Endothelial cell of umbilical vein (primary cell): ENCODE results near the gene SPDYE1. TPM values are rescaled to one million over a fixed set of nuclear protein-coding genes. Genes with fewer than 3 reads are reported as not detected.

ENCODE experiments used
- BruUV-seq: library from RNA; stranded (reverse); fragments of 400-500 nt; replicated peaks from 2 replicates; lab custom pipeline; 2021; lab: Mats Ljungman, UMichigan
- CTCF ChIA-PET: fragments of 300-600, 350-600 bp; sonication (Branson Sonifier 250); formaldehyde crosslinking; loops from one replicate; lab custom pipeline; 2021; ENCODE audit warnings: antibody characterized with exemption, inconsistent platforms; lab: Charles Lee
- POLR2A ChIA-PET: fragments of 300-600, 350-600 bp; sonication (Branson Sonifier 250); formaldehyde crosslinking; loops from one replicate; lab custom pipeline; 2021; ENCODE audit warnings: antibody characterized with exemption, inconsistent platforms; lab: Charles Lee
- DNase-seq: peaks from one replicate; pipeline ENCODE4 v3.0.0-alpha.2; 2011; ENCODE audit warnings: low read depth, low spot score
- FAIRE-seq: peaks from 2 replicates; lab custom pipeline; 2011; peaks lifted over from hg19 to GRCh38; lab: Jason Lieb, UNC
- H2AFZ ChIP-seq: 2 replicates; pipeline ENCODE4 v1.6.0; 2012; ENCODE audit warnings: low read depth, low read length, control low read depth, inconsistent platforms
- H3K27ac ChIP-seq: 2 replicates; pipeline ENCODE4 v1.5.1; 2011; ENCODE audit warnings: low read depth, mild to moderate bottlenecking, control low read depth, low read length, moderate library complexity; ENCODE audit not compliant: insufficient read depth
- H3K27me3 ChIP-seq, 2 experiments: 2 replicates each; pipeline versions ENCODE4 v1.6.0 to v1.6.1; 2011; ENCODE audit warnings: low read length in 2 of 2, mixed read lengths in 1 of 2; ENCODE audit not compliant: control insufficient read depth in 2 of 2, insufficient read depth in 2 of 2
- H3K36me3 ChIP-seq, 2 experiments: 2 replicates in 1 of 2; 3 replicates in 1 of 2; pipeline ENCODE4 v1.5.1; 2011; ENCODE audit warnings: low read length in 2 of 2, mild to moderate bottlenecking in 1 of 2, moderate library complexity in 1 of 2; ENCODE audit not compliant: control insufficient read depth in 2 of 2, insufficient read depth in 2 of 2; ENCODE audit errors: extremely low read depth in 1 of 2
- H3K4me1 ChIP-seq: 3 replicates; pipeline ENCODE4 v1.5.1; 2011; ENCODE audit warnings: mild to moderate bottlenecking, low read length; ENCODE audit not compliant: control insufficient read depth, insufficient read depth; ENCODE audit errors: extremely low read depth
- H3K4me2 ChIP-seq: 2 replicates; pipeline ENCODE4 v1.6.1; 2011; ENCODE audit warnings: low read length, control low read depth, mixed read lengths; ENCODE audit not compliant: insufficient read depth
- H3K4me3 ChIP-seq, 3 experiments: fragments of 200-600 bp in 1 of 3; sonication (generic), shearing (Covaris generic) in 1 of 3; replicated peaks in 1 of 3; 2 replicates each; pipeline ENCODE4 v1.5.1; 2011 to 2016; ENCODE audit warnings: control low read depth in 3 of 3, low read length in 3 of 3, mild to moderate bottlenecking in 2 of 3, inconsistent platforms in 1 of 3, low read depth in 1 of 3, moderate library complexity in 1 of 3; ENCODE audit not compliant: insufficient read depth in 1 of 3
- H3K79me2 ChIP-seq: 2 replicates; pipeline ENCODE4 v1.6.0; 2012; ENCODE audit warnings: low read length, inconsistent platforms; ENCODE audit not compliant: control insufficient read depth, insufficient read depth
- H3K9ac ChIP-seq: replicated peaks from 2 replicates; pipeline ENCODE3; 2011; ENCODE audit warnings: low read length, control low read depth; ENCODE audit not compliant: insufficient read depth; ENCODE audit errors: extremely low read depth
- H3K9me1 ChIP-seq: replicated peaks from 3 replicates; pipeline ENCODE4 v1.6.0; 2011; ENCODE audit warnings: mild to moderate bottlenecking, low read length; ENCODE audit not compliant: control insufficient read depth, insufficient read depth; ENCODE audit errors: extremely low read depth
- H3K9me3 ChIP-seq: replicated peaks from 2 replicates; pipeline ENCODE4 v1.5.1; 2012; ENCODE audit warnings: low read length, inconsistent platforms; ENCODE audit not compliant: control insufficient read depth, insufficient read depth
- H4K20me1 ChIP-seq: replicated peaks from 2 replicates; pipeline ENCODE3; 2011; ENCODE audit warnings: mild to moderate bottlenecking, low read length; ENCODE audit not compliant: control insufficient read depth, insufficient read depth; ENCODE audit errors: extremely low read depth
- CTCF ChIP-seq, 2 donors: IDR thresholded peaks; 1 replicate in 1 of 2; 2 replicates in 1 of 2; pipeline ENCODE4 v1.5.1; 2011; ENCODE audit warnings: low read length in 2 of 2, mild to moderate bottlenecking in 2 of 2, moderate library complexity in 2 of 2, control low read depth in 1 of 2, inconsistent platforms in 1 of 2, low read depth in 1 of 2; ENCODE audit not compliant: insufficient read depth in 1 of 2; ENCODE audit errors: extremely low read depth in 1 of 2
- EZH2 ChIP-seq: IDR thresholded peaks from 2 replicates; pipeline ENCODE4 v1.6.1; 2012; ENCODE audit warnings: borderline replicate concordance, low read depth, mild to moderate bottlenecking, moderate library complexity, low read length, inconsistent platforms; ENCODE audit not compliant: severe bottlenecking
- FOS ChIP-seq: IDR thresholded peaks from 2 replicates; pipeline ENCODE4 v1.6.1; 2011; ENCODE audit warnings: mild to moderate bottlenecking, low read length, moderate library complexity, borderline replicate concordance; ENCODE audit not compliant: insufficient read depth
- JUN ChIP-seq: IDR thresholded peaks from 2 replicates; pipeline ENCODE4 v1.6.1; 2011; ENCODE audit warnings: borderline replicate concordance, low read depth; ENCODE audit not compliant: insufficient read length, insufficient read depth
- MAX ChIP-seq: IDR thresholded peaks from 2 replicates; pipeline ENCODE4 v1.6.1; 2011; ENCODE audit not compliant: insufficient read depth, insufficient read length
- MYC ChIP-seq: IDR thresholded peaks from one replicate; pipeline ENCODE4 v1.6.1; 2011; ENCODE audit warnings: mild to moderate bottlenecking, low read depth, low read length
- POLR2A ChIP-seq: IDR thresholded peaks from 2 replicates; pipeline ENCODE4 v1.6.1; 2012; ENCODE audit warnings: low read depth, mild to moderate bottlenecking, control low read depth, low read length
- POLR2AphosphoS5 ChIP-seq: IDR thresholded peaks from 2 replicates; pipeline ENCODE4 v1.6.1; 2012; ENCODE audit warnings: low read depth, mild to moderate bottlenecking, control low read depth, low read length, moderate library complexity; ENCODE audit not compliant: insufficient read depth
- dilution Hi-C: fragments of 300-500 bp; cut with MboI; formaldehyde crosslinking; loops from one replicate; pipeline ENCODE4 v1.15.0; 2019; ENCODE audit warnings: low sequenced_read_pairs; ENCODE audit not compliant: extremely low pct_ligation_motif_present
- intact Hi-C: fragments of 100-400 bp; cut with micrococcal nuclease; formaldehyde crosslinking; loops from one replicate; pipeline ENCODE4 v1.10.0; 2022
- polyA plus RNA-seq, 4 experiments: library from polyadenylated mRNA; depleted of rRNA in 3 of 4; stranded (reverse) in 3 of 4; unstranded in 1 of 4; fragments of >200 nt; gene quantifications; 2 replicates each; pipeline versions ENCODE4 v1.2.1 to v1.2.3, GENCODE V29; 2011 to 2012; ENCODE audit warnings: missing spikeins in 1 of 4
- total RNA-seq: library from RNA; stranded (reverse); gene quantifications from 2 replicates; pipeline ENCODE4 v1.2.3, GENCODE V29; 2021

Gene SPDYE1
- total and polyA plus RNA-seq, 2 donors (not counting 3 experiments of a cell fraction or from before 2014, with no cell fraction given) = not detected

GRCh38 chr7:43953071-43953470, 44.6 kb upstream of the SPDYE1 start:
- no TSS peak for BruUV-seq
- Histone ChIP-seq H3K79me2 (no peaks in the 10 kb centered on the region), H3K27ac (no peak overlapping the region), H3K27me3 (no peaks in the 10 kb centered on the region), H3K4me3 (no peak overlapping the region), H2AFZ (no peak overlapping the region), H4K20me1 (no peaks in the 10 kb centered on the region), H3K4me2 (no peak overlapping the region), H3K9ac (no peak overlapping the region), H3K36me3 (peaks cover 0 to 2% of the 10 kb centered on the region in 2 experiments), H3K9me3 (no peaks in the 10 kb centered on the region), H3K4me1 (peaks cover 4% of the 10 kb centered on the region), H3K9me1 (no peaks in the 10 kb centered on the region)
- dilution Hi-C loops (no loop called here), intact Hi-C loops (loop anchor here (5.0 kb wide), 1 partner anchor 226 kb away; the partner anchor contains the start of gene COA1)
- DNase-seq (no peak), FAIRE-seq (no peak)
- POLR2A ChIA-PET = no interaction called here
- TF ChIP-seq EZH2 (no peak), FOS (no peak), JUN (no peak), CTCF (IDR thresholded peaks at IDR 0.05; ENCODE audit: extremely low read depth in 1 of 2, insufficient read depth in 1 of 2, low read depth in 1 of 2, low read length in 2 of 2) (no peak), MYC (no peak), POLR2AphosphoS5 (no peak), MAX (no peak), POLR2A (no peak)
- CTCF ChIA-PET = interaction anchor here (3.5 kb wide), 1 partner anchor 114 kb away, joined by 20 read pairs; no protein-coding TSS in a partner anchor
